Endothelial cell of umbilical vein (primary cell): ENCODE measurements around the gene IGFBP6.

Source experiments
- CTCF ChIP-seq, 2 donors: IDR thresholded peaks; 1 replicate in 1 of 2; 2 replicates in 1 of 2; pipeline ENCODE4 v1.5.1; 2011; ENCODE audit warnings: low read length in 2 of 2, mild to moderate bottlenecking in 2 of 2, moderate library complexity in 2 of 2, control low read depth in 1 of 2, inconsistent platforms in 1 of 2, low read depth in 1 of 2; ENCODE audit not compliant: insufficient read depth in 1 of 2; ENCODE audit errors: extremely low read depth in 1 of 2
- MYC ChIP-seq: IDR thresholded peaks from one replicate; pipeline ENCODE4 v1.6.1; 2011; ENCODE audit warnings: mild to moderate bottlenecking, low read depth, low read length
- POLR2AphosphoS5 ChIP-seq: IDR thresholded peaks from 2 replicates; pipeline ENCODE4 v1.6.1; 2012; ENCODE audit warnings: low read depth, mild to moderate bottlenecking, control low read depth, low read length, moderate library complexity; ENCODE audit not compliant: insufficient read depth

- TF ChIP-seq CTCF (IDR thresholded peaks at IDR 0.05; ENCODE audit: extremely low read depth in 1 of 2, insufficient read depth in 1 of 2, low read depth in 1 of 2, low read length in 2 of 2): no peak
- TF ChIP-seq MYC: no peak
- no peak for TF ChIP-seq POLR2AphosphoS5
These were observed 50.2 kb downstream of the IGFBP6 start for GRCh38 chr12:53147653-53148052.
